Activated T-helper 1 cell treated with anti-CD3 and anti-CD28 coated beads, Interleukin-12 subunit alpha, Interleukin-12 subunit beta, Interleukin-2, Interleukin-4 antibody, amounts not matched to agents 30 ng/mL and 10 ng/mL and 1 ng/mL, durations not matched to agents 14 hours and 24 hours and 36 hours (primary cell): ENCODE measurements around the gene SLC39A11. TPM values are rescaled to one million over a fixed set of nuclear protein-coding genes. Genes with fewer than 3 reads are reported as not detected.
A peak's percentile ranks its signal among the peaks of the same experiment; 100 is the strongest.

Source experiments
- DNase-seq: peaks from one replicate; pipeline ENCODE4 v3.0.0; 2021; ENCODE audit warnings: low spot score
- H3K27ac Mint-ChIP-seq: one replicate; pipeline ENCODE4 v1.8.0; 2021; ENCODE audit warnings: mild to moderate bottlenecking, mixed read lengths
- H3K27me3 Mint-ChIP-seq: one replicate; pipeline ENCODE4 v1.8.0; 2022; ENCODE audit warnings: mild to moderate bottlenecking, moderate library complexity, mixed read lengths; ENCODE audit not compliant: insufficient read depth
- H3K36me3 Mint-ChIP-seq: one replicate; pipeline ENCODE4 v1.8.0; 2021; ENCODE audit warnings: low read depth, mixed read lengths
- H3K4me1 Mint-ChIP-seq: one replicate; pipeline ENCODE4 v1.8.0; 2021; ENCODE audit warnings: low read depth, mixed read lengths
- H3K4me3 Mint-ChIP-seq: one replicate; pipeline ENCODE4 v1.8.0; 2021; ENCODE audit warnings: mild to moderate bottlenecking, moderate library complexity, mixed read lengths
- H3K9me3 Mint-ChIP-seq: one replicate; pipeline ENCODE4 v1.8.0; 2021; ENCODE audit warnings: mixed read lengths
- intact Hi-C: fragments of 100-400 bp; cut with micrococcal nuclease; formaldehyde crosslinking; loops from one replicate; pipeline ENCODE4 v1.15.1; 2024
- total RNA-seq: library from RNA; stranded (reverse); gene quantifications from 2 replicates; pipeline ENCODE4 v1.2.3, GENCODE V29; 2022

SLC39A11 gene
- total RNA-seq, 1 donor from 2014 or later: 20.9 TPM

- Mint-ChIP-seq H3K4me1 (peaks cover 58% of the 10 kb centered on the region), H3K27ac (peak overlapping the region; percentile 89), H3K27me3 (no peaks in the 10 kb centered on the region), H3K36me3 (peaks cover 18% of the 10 kb centered on the region), H3K4me3 (peak overlapping the region; percentile 45), H3K9me3 (peaks cover 21% of the 10 kb centered on the region)
- DNase-seq: no peak
- intact Hi-C loops: loop anchor here (5.0 kb wide), 2 partner anchors 156 to 606 kb away; partner anchors contain the start of gene CDC42EP4
Measured at GRCh38 chr17:72705905-72706395, 386.5 kb downstream of the SLC39A11 start.

- intact Hi-C loops: no loop called here
- no peaks in the 10 kb centered on the region for H3K27me3 Mint-ChIP-seq
Measured at GRCh38 chr17:72702998-72703397, 389.5 kb downstream of the SLC39A11 start.

GRCh38 chr17:72702136-72702735, 390.3 kb downstream of the SLC39A11 start:
- Mint-ChIP-seq H3K36me3 (peaks cover 10% of the 10 kb centered on the region), H3K4me1 (peaks cover 37% of the 10 kb centered on the region), H3K27me3 (no peaks in the 10 kb centered on the region), H3K9me3 (peaks cover 15% of the 10 kb centered on the region), H3K4me3 (no peak overlapping the region), H3K27ac (no peak overlapping the region)
- intact Hi-C loops: no loop called here
- DNase-seq: no peak

More at GRCh38 chr17:72702998-72703397, 389.5 kb downstream of the SLC39A11 start:
- peaks cover 19% of the 10 kb centered on the region for H3K9me3 Mint-ChIP-seq
- no peak for DNase-seq
- no peak overlapping the region for H3K4me3 Mint-ChIP-seq
- H3K4me1 Mint-ChIP-seq: peaks cover 34% of the 10 kb centered on the region
- H3K36me3 Mint-ChIP-seq: peaks cover 15% of the 10 kb centered on the region
- H3K27ac Mint-ChIP-seq: no peak overlapping the region

GRCh38 chr17:72700226-72700625, 392.3 kb downstream of the SLC39A11 start:
- intact Hi-C loops: no loop called here
- Mint-ChIP-seq H3K36me3 (peaks cover 7% of the 10 kb centered on the region), H3K27ac (no peak overlapping the region), H3K4me1 (peaks cover 20% of the 10 kb centered on the region), H3K27me3 (no peaks in the 10 kb centered on the region), H3K4me3 (no peak overlapping the region), H3K9me3 (peaks cover 14% of the 10 kb centered on the region)
- no peak for DNase-seq

GRCh38 chr17:72699545-72699944, 392.9 kb downstream of the SLC39A11 start:
- Mint-ChIP-seq H3K27me3 (no peaks in the 10 kb centered on the region), H3K4me3 (no peak overlapping the region), H3K4me1 (peaks cover 20% of the 10 kb centered on the region), H3K27ac (no peak overlapping the region), H3K36me3 (peaks cover 5% of the 10 kb centered on the region), H3K9me3 (peaks cover 10% of the 10 kb centered on the region)
- intact Hi-C loops: no loop called here
- DNase-seq: no peak

GRCh38 chr17:72697602-72698146, 394.8 kb downstream of the SLC39A11 start:
- DNase-seq: no peak
- Mint-ChIP-seq H3K27ac (peak overlapping the region; percentile 40), H3K4me1 (peaks cover 20% of the 10 kb centered on the region), H3K27me3 (no peaks in the 10 kb centered on the region), H3K9me3 (peaks cover 9% of the 10 kb centered on the region), H3K4me3 (no peak overlapping the region), H3K36me3 (peaks cover 5% of the 10 kb centered on the region)
- intact Hi-C loops: no loop called here

GRCh38 chr17:72696721-72697120, 395.8 kb downstream of the SLC39A11 start:
- Mint-ChIP-seq H3K4me3 (no peak overlapping the region), H3K27ac (no peak overlapping the region), H3K27me3 (no peaks in the 10 kb centered on the region), H3K4me1 (peaks cover 11% of the 10 kb centered on the region), H3K36me3 (peaks cover 3% of the 10 kb centered on the region), H3K9me3 (peaks cover 9% of the 10 kb centered on the region)
- no peak for DNase-seq
- intact Hi-C loops: no loop called here

GRCh38 chr17:72696156-72696555, 396.3 kb downstream of the SLC39A11 start:
- Mint-ChIP-seq H3K36me3 (peaks cover 3% of the 10 kb centered on the region), H3K4me3 (no peak overlapping the region), H3K27me3 (no peaks in the 10 kb centered on the region), H3K4me1 (peaks cover 10% of the 10 kb centered on the region), H3K9me3 (peaks cover 9% of the 10 kb centered on the region), H3K27ac (no peak overlapping the region)
- no peak for DNase-seq
- intact Hi-C loops: no loop called here

GRCh38 chr17:72693956-72694355, 398.5 kb downstream of the SLC39A11 start:
- H3K27me3 Mint-ChIP-seq: no peaks in the 10 kb centered on the region
- no peak overlapping the region for H3K4me3 Mint-ChIP-seq
- no peaks in the 10 kb centered on the region for H3K36me3 Mint-ChIP-seq
- DNase-seq: no peak
- H3K27ac Mint-ChIP-seq: no peak overlapping the region
- peaks cover 10% of the 10 kb centered on the region for H3K4me1 Mint-ChIP-seq
- intact Hi-C loops: no loop called here
- H3K9me3 Mint-ChIP-seq: no peaks in the 10 kb centered on the region

GRCh38 chr17:72693151-72693878, 399.2 kb downstream of the SLC39A11 start:
- H3K4me1 Mint-ChIP-seq: peaks cover 10% of the 10 kb centered on the region
- H3K27me3 Mint-ChIP-seq: no peaks in the 10 kb centered on the region

GRCh38 chr17:72692676-72693075, 399.8 kb downstream of the SLC39A11 start:
- Mint-ChIP-seq H3K4me3 (no peak overlapping the region), H3K4me1 (peaks cover 5% of the 10 kb centered on the region), H3K36me3 (no peaks in the 10 kb centered on the region), H3K27ac (no peak overlapping the region), H3K9me3 (no peaks in the 10 kb centered on the region), H3K27me3 (no peaks in the 10 kb centered on the region)
- DNase-seq: no peak
- intact Hi-C loops: no loop called here

More at GRCh38 chr17:72693151-72693878, 399.2 kb downstream of the SLC39A11 start:
- DNase-seq: no peak
- intact Hi-C loops: no loop called here
- H3K9me3 Mint-ChIP-seq: no peaks in the 10 kb centered on the region
- H3K27ac Mint-ChIP-seq: no peak overlapping the region
- H3K4me3 Mint-ChIP-seq: no peak overlapping the region
- H3K36me3 Mint-ChIP-seq: no peaks in the 10 kb centered on the region

GRCh38 chr17:72691586-72691985, 400.9 kb downstream of the SLC39A11 start:
- Mint-ChIP-seq H3K27me3 (no peaks in the 10 kb centered on the region), H3K27ac (no peak overlapping the region), H3K9me3 (no peaks in the 10 kb centered on the region), H3K4me1 (no peaks in the 10 kb centered on the region), H3K36me3 (no peaks in the 10 kb centered on the region), H3K4me3 (no peak overlapping the region)
- no peak for DNase-seq
- intact Hi-C loops: no loop called here

- H3K9me3 Mint-ChIP-seq: no peaks in the 10 kb centered on the region
- intact Hi-C loops: no loop called here
- DNase-seq: no peak
- no peak overlapping the region for H3K4me3 Mint-ChIP-seq
- H3K27ac Mint-ChIP-seq: no peak overlapping the region
- H3K36me3 Mint-ChIP-seq: no peaks in the 10 kb centered on the region
- H3K4me1 Mint-ChIP-seq: no peaks in the 10 kb centered on the region
- no peaks in the 10 kb centered on the region for H3K27me3 Mint-ChIP-seq
Measured at GRCh38 chr17:72691017-72691416, 401.5 kb downstream of the SLC39A11 start.
